GM19452 (cell line): ENCODE results near the gene OR4K2.
"Not testable (repeated sequence)": the region's sequence is repeated elsewhere in the genome, so short reads cannot be mapped to it uniquely, and the experiment has no call there.

Experiments
- ATAC-seq: cut with Tn5 transposase; IDR thresholded peaks from one replicate; pipeline ENCODE4 v1.9.1; 2021; ENCODE audit not compliant: unreplicated experiment

The OR4K2 gene, protein sequence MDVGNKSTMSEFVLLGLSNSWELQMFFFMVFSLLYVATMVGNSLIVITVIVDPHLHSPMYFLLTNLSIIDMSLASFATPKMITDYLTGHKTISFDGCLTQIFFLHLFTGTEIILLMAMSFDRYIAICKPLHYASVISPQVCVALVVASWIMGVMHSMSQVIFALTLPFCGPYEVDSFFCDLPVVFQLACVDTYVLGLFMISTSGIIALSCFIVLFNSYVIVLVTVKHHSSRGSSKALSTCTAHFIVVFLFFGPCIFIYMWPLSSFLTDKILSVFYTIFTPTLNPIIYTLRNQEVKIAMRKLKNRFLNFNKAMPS

DNA sequence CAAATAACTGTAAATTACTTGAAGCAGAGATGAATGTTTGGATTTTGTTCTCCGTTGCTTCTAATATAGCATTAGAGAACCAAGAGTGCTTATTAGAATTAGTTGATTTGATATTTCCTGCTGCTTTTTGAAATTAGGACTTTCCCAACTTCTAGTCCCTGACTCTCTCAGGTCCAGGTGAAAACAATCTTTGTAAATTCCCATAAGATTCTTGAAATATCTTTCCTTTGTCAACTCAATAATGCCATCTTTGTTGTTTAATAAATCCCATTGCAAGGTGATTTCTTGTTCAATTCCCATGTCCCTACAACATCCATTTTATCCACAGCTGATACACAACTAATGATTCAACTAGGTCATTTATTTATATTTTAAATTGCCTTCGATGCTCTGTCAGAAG is at the start of gene OR4K2:
TSS of gene OR4K2 (plus strand) at position 301 of the 400 bp plus-strand sequence. CDS start 1,126 bp downstream, outside the sequence.
- no peak for ATAC-seq

GRCh38 chr14:19827626-19828244 is 47.2 kb upstream of the OR4K2 start:
- ATAC-seq, result not testable (repeated sequence)

- no peak for ATAC-seq
These were observed 46.6 kb upstream of the OR4K2 start for GRCh38 chr14:19828314-19828713.

DNA sequence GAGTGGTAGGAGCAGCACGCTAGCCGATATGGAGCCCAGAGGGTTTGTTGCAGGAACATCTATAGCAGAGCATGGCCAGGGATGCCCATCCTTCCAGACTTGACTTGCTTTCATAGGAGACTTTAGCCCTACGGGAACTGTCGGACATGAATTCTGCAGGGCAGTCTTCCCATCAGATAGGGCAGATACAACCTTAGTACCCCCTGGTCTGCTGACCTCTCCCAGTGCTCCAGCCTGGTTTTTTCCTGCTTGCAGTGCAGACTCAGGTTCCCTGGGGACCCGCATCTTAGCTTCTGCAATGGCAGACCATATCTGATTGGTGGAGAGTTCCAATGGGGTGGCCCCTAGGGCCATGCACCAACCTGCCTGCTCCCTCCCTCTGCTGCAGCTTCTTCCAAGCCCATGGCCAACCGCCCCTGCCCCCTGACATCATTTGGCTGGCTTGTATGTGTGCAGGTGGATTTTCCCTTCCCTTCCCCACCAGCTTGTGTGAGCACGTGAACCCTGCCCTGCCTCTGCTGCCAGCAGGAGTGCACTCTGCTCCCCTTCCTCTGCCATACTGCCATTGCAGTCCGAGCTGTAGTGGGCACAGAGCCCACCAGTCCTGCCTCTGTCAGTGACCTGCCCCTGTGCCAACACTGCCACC is 40.6 kb upstream of the OR4K2 start:
- ATAC-seq, result not testable (repeated sequence)

DNA sequence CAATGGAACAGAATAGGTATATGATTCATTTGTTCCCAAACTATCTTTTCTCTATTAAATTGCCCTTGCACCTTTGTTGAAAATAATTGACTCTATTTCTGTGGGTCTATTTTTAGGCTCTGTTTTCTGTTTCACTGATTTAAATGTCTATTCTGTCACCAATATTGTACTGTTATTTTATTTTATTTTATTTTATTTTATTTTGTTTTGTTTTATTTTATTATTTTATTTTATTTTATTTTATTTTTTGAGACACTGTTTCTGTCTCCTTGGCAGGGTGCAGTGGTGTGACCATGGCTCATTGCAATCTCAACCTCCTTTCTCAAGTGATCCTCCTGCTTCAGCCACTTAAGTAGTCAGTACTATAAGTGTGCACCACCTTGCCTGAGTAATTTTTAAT is 36.5 kb upstream of the OR4K2 start:
- ATAC-seq, result no peak

DNA sequence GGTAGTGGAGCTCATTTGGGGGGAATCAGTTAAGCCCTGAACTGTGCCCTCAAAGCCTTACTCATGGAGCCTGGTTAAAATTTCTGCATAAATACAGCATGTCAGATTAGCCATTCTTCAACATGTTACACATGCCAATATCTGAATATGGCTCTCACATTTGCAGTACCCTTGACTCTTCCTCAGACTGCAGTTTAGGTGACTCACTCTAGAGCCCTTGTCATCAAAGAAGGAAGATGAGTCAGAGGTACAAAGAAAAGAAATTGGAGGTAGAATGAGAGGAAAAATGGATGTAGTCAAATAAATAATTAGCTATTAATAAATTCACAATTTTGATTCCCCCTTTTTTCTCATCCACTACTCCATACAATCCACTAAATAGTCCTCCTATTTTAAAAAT is 23.6 kb upstream of the OR4K2 start:
- no peak for ATAC-seq

GRCh38 chr14:19866061-19866669 is 8.8 kb upstream of the OR4K2 start:
- not testable (repeated sequence) for ATAC-seq

GRCh38 chr14:19873178-19873577 is 1.8 kb upstream of the OR4K2 start:
- no peak for ATAC-seq

GRCh38 chr14:19878029-19878642 is 3.2 kb downstream of the OR4K2 start:
- no peak for ATAC-seq

DNA sequence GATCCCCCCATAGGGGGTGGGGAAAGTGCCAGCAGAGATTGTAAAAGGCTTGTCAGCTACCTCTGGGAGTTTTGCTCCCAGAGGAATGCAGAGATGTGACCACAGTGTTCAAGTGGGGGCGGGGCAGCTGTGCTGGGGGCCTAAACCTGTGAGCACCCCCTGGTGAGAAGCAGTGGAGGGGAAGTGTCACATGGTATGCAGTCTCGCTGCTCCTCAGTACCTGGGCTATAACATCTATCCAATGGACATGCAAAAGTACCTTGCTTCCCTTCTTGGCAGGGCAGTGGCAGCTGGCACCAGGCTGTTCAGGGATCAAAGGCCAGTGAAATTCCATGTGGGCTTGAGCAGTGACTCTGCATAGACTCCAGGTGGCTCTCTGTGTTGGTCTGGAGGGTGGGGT is 20.3 kb downstream of the OR4K2 start:
- no peak for ATAC-seq

DNA sequence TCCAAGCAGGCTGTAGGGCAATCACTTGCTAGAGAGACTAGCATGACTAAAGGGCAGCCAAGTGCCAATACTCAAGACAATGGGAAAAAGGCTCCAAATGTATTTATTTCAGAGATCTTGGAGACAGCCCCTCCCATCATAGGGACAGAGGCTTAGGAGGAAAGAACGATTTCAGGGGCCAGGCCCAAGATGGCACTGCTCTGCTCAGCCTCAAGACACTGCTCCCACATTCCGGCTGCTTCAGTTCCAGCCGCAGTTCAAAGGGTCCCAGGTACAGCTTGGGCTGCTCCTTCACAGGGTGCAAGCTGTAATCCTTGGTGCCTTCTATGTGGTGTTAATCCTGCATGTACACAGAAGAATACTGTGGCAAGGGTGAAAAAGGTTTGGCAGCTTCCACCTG is 26.1 kb downstream of the OR4K2 start:
- ATAC-seq, result no peak

- ATAC-seq, result no peak
These were observed 27.5 kb downstream of the OR4K2 start for GRCh38 chr14:19902409-19902808.

- ATAC-seq, result no peak
These were observed 31.7 kb downstream of the OR4K2 start for GRCh38 chr14:19906665-19907064.

GRCh38 chr14:19911114-19911513 is 36.2 kb downstream of the OR4K2 start:
- ATAC-seq, result no peak

DNA sequence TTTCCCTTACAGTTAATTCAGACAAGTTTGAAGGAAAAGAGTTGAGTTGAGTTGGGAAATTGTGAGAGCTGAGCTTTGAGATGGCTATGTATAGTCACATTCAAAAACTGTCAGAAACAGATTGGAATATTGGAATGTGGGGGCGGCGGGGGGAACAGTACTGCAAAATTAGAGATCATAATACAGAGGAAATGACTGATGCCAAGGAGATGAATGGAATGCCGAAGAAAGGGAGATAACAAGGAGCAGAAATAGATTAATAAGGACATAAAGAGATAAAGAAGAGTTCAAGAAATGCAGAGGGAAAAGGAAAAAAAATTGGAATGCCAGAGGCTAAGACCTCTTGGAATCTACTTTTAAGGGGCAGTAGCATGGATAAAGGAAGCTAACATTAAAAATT is 42.3 kb downstream of the OR4K2 start:
- ATAC-seq, result no peak

DNA sequence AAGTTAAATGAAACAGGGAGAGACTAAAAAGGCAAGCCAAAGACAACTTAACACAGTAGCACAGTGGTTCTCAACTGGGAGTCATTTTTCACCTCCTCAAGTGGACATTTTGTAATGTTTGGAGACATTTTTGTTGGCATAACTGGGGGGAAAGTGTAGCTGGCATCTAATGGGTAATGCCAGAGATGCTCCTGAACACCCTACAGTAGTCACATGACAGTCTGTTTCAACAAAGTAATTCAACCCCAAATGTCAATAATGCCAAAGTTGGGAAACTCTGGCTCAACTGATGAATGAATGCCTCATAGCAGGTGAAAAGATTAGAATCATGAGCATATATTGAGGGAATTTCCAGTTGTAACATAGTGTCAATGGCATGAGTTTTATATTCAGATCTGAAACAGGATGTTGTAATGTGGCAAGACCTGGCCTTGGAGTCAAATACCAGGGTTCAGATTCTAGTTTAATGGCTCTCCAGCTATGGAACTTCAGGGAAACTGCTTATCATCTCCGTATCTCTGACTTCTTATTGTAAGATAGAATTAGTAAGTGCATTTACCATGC is 43.1 kb downstream of the OR4K2 start:
- ATAC-seq, result no peak

DNA sequence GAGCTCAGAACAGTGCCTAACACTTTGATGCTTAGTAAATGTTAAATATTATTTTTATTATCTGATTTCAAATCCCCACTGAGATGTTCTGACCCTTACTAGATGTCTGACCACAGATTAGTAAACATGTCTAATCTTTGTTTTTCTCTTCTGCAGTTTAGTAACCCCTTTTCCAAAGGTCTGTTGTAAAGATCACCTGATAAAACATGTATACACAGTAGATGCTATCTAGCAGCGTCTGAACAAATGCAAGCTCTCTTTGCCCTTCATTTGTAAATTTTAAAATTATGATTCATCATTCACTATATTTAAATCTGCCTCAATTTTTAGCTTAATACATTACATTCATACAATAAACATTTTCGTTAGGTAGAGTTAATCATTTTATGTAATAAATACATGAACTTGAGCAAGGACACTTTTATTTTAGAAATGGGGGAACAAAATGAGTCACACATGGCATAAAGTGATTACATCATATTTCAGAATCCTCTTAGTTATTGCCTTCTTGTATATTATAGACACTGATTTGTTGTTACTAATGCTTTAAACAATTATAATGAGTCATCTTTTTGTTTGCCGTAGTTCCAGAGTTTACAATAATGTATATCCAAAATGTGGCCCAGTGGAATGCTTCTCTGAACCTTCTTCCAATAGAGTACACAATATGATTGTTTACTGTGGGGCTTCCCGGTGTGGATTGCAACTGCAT is 43.8 kb downstream of the OR4K2 start:
- no peak for ATAC-seq

DNA sequence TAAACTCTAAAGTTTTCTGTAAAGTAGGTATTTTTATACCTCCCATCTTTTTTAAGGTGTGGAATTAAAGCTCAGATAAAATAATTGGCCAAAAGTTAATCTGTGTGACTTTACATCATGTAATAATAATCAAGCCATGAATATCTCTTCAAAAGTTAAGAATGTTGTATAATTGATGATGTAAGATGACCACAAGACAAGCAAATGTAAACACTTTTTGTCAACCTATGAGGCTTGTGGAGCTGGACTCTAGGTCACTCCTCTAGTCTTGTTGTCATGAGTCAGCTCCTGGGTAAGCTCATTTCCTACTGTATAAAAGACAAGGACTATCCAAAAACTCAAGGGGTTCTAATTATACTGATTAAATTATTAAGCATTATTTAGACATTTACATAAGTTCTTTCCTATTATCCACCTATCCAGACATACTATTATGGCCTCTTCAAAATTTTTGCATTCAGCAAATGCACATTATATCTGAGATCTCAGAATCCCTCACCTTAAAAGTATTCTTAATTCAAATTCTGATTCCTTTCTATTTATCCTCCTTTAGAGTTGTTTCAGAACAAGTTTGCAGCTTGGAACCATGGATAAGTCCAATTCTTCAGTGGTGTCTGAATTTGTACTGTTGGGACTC is 45.2 kb downstream of the OR4K2 start, which contains the start of gene OR4K5:
TSS of gene OR4K5 (plus strand) at position 587 of the 637 bp plus-strand sequence. CDS start at position 587, 0 bp downstream.
- ATAC-seq, result no peak

- ATAC-seq, result no peak
These were observed 55.7 kb downstream of the OR4K2 start, which contains the start of gene OR4K1 for GRCh38 chr14:19930617-19931016. Gene OR4K1 (plus strand): TSS chr14:19930917. CDS start chr14:19935667, 4,750 bp downstream.
